C4-2B (cell line): ENCODE measurements around the gene CD8A.

Experiments
- H3K27ac ChIP-seq: fragments of 450-650 bp; 2 replicates; pipeline ENCODE4 v1.5.1; 2017
- CTCF ChIP-seq: fragments of 450-650 bp; conservative IDR thresholded peaks from 2 replicates; pipeline ENCODE4 v1.5.1; 2017; ENCODE audit warnings: mild to moderate bottlenecking
- ZFX ChIP-seq: fragments of 450-650 bp; IDR thresholded peaks from 2 replicates; pipeline ENCODE4 v1.6.1; 2017

Gene CD8A

GRCh38 chr2:86788881-86789686, 1.6 kb downstream of the CD8A start:
- H3K27ac ChIP-seq = no peak overlapping the region
- TF ChIP-seq ZFX (no peak), CTCF (no peak)

GRCh38 chr2:86788165-86788564, 2.5 kb downstream of the CD8A start:
- TF ChIP-seq CTCF (no peak), ZFX (no peak)
- no peak overlapping the region; the same call in 1 of the 2 replicates for H3K27ac ChIP-seq

- H3K27ac ChIP-seq = no peak overlapping the region
- TF ChIP-seq ZFX = no peak
These were observed 3.0 kb downstream of the CD8A start for GRCh38 chr2:86787736-86788135.

GRCh38 chr2:86786001-86786536, 4.6 kb downstream of the CD8A start:
- H3K27ac ChIP-seq = no peak overlapping the region
- TF ChIP-seq ZFX (no peak), CTCF (no peak)

- no peak overlapping the region for H3K27ac ChIP-seq
- TF ChIP-seq ZFX (no peak), CTCF (no peak)
These were observed 5.3 kb downstream of the CD8A start for GRCh38 chr2:86785456-86785855.

- TF ChIP-seq CTCF (no peak), ZFX (no peak)
- no peak overlapping the region for H3K27ac ChIP-seq
These were observed 6.9 kb downstream of the CD8A start for GRCh38 chr2:86783615-86784339.

- TF ChIP-seq CTCF (no peak), ZFX (no peak)
These were observed 8.0 kb downstream of the CD8A start for GRCh38 chr2:86782748-86783147.

More at GRCh38 chr2:86782748-86783147, 8.0 kb downstream of the CD8A start:
- no peak overlapping the region for H3K27ac ChIP-seq
